SK-N-MC (cell line): ENCODE data around the gene PLAGL2.

Experiments
- EZH2 ChIP-seq: fragments of 200-600 bp; sonication (generic); IDR thresholded peaks from one replicate; pipeline ENCODE4 v1.6.1; 2017; ENCODE audit warnings: antibody characterized with exemption
- POLR2AphosphoS5 ChIP-seq: IDR thresholded peaks from 2 replicates; pipeline ENCODE4 v1.6.1; 2012; ENCODE audit warnings: mild to moderate bottlenecking, low read depth, low read length, borderline replicate concordance

DNA sequence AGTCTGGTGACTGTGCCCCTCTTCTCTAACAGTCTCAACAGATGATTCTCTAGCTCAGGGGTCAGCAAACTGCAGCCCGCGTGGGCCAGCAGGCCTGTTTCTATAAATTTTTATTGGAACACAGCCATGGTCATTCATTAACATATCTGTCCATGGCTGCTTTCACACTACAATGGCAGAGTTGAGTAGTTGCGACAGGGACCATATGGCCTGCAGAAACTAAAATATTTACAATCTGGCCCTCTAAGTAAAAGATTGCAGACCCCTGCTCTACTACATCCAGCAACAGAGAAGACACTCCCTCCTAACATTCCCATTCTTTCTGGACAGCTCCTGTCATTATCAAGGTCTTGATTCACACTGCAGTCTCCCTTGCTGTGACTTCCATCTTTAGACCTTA, 45.2 kb downstream of the PLAGL2 start:
- TF ChIP-seq POLR2AphosphoS5: no peak
- no peak for TF ChIP-seq EZH2
